Cortex of kidney (tissue), 1 donor: ENCODE data around the gene MARK3.
"Not testable (repeated sequence)": the region's sequence is repeated elsewhere in the genome, so short reads cannot be mapped to it uniquely, and the experiment has no call there.

Experiments used
- DNase-seq: peaks from one replicate; lab custom pipeline; 2025; lab: John Stamatoyannopoulos, UW

Gene MARK3

DNA sequence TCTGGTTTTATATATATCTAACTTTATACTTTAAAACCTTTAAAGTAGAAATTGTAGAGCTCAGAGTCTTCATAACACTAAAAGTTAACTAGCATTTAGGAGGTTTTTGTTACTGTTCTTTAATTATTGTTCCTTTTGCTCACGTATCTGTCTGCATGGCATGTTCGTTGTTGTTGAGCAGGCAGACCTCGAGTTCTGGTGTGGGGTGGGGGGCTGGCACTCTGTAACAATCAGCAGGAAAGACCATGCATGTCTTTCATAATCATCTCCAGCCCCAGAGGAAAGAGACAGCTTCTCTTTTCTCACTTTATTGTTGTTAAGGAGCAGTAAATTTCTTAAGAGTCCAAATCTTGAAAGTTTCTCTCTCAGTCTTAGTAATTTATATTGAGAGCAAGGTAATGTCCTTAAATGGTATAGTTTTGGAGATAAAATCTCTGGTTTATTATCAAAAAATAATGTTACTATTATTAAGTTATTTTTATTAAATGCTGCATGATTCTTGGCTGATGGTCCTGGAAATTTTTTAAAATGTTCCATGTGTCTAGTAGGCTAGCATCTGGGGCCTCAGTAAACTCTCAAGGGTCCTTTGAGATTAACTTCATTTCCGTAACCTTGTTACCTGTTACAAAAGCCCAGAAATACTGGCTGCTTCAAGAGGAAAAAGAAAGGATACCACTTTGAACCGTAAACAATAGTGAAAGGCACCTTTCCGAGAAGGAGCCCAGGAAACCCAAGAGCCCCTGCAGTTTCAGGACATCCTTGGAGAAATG, 107.1 kb downstream of the MARK3 start:
- no peak for DNase-seq

DNA sequence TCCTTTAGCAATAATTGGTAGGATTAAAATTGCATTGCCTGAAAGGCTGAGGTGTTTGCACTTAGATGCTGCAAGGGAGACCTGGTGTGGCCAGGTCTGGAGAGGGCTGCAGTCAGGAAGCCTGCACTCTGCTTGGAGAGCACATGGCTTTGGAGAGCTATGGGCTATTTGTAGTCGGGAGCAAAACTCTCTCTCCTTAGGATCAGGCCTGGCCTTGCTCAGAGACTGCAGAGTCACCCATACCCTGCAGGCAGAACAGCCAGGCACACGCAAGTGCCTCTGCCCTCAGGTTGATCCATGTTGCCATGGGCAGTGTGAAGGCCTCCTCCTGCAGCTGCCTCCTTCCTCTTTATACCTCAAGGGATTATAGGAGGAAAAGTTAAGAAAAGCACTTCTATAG, 110.6 kb downstream of the MARK3 start:
- no peak for DNase-seq

DNA sequence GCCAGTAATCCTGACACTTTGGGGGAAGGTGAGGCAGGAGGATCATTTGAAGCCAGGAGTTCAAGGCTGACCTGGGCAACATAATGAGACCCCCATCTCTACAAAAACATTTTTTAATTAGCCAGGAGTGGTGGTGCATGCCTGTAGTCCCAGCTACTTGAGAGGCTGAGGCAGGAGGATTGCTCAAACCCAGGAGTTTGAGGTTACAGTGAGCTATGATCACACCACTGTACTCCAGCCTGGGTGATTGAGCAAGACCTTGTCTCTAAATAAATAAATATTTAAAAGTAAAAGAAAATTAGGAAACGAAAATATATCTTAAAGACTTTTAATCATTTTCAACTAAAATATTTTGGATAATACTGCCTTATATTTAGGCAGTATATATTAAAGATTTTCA, 111.6 kb downstream of the MARK3 start:
- no peak for DNase-seq

DNA sequence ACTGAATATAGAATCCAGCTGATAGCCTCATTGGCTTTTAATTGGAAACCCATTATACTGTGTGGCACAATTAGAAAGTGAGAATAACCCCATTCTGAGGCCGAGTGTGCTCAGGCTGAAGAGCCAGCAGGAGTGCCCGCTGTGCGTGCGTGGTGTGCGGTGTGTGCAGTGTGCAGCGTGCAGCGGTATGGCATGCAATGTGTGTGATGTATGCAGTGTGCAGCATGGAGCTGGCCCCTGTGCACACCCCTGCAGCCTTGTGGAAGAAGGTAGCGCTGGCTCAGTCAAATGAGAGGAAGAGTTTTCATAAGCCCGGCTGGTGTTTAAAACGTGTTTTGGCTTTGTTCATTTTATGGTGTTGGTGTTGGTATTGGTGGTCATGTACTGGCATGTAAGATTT, 114.5 kb downstream of the MARK3 start:
- DNase-seq, result no peak

DNA sequence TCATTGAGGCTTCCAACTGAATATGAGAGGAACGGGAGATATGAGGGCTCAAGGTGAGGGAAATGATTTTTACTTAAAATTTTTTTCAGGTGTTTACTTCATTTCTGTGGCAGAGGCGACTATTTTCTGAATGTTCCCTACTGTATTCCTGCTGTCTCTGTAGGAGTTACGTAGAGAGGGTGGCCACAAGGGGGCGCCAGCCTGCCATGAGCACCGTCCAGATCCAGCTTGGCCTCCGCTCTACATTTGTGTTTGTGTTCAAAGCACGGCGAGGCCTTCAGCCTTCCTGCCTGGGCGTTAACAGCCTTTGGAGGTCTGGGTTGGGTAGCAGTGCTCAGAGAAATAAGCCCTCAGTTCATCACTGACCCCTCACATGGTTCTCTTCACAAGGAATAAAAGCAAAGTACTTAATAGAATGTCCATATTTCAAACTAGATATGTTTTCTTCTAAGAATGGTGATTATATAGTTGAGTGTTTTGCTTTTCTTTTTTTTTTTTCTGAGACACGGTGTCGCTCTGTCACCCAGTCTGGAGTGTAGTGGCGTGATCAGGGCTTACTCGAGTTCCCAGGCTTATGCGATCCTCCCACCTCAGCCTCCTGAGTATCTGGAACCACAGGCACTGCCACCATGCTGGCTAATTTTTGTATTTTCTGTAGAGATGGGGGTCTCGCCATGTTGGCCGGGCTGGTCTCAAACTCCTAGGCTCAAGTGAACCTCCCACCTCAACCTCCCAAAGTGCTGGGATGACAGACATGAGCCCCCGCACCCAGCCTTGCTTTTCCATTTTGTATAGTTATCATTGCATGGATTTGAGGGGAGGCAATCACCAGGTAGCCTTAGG, 115.2 kb downstream of the MARK3 start:
- DNase-seq, result no peak

DNA sequence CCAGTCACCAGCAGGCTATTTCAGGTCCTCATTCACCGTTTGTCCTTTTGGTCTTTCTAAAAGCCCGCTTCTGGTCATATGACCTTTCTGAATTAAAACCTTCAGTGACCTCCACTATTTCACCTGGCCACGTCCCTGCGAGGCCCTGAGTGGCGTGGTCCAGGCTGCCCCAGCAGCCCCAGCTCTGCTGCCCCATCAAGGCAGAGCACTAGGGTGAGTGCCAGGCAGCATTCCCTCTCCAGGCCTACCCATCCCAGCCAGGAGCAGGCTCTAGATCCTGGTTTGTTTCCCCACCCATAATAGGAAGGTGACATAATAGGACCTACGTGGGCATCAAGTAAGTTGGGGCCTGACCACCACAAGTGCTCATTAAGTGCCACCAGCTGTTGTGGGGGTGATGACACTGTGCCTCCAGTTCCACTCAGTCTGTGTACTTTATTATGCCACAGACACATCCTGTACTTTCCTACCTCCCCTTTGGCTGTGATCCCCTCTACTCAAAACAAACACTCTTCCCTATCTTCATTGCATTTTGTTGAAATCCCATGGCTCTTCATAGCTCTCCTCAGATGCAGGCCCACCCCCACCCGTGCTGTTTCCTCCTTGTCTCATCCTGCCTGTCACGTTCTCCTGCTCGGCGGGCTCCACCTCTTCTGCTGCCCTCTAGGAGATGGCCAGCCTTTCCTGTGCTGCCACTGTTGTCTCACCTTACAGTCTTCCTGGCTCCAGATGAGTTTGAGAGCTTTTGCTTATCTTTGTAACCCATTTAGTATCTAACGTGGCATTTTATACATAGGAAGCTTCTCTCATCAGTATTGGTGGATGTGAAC, 116.0 kb downstream of the MARK3 start:
- DNase-seq, result no peak

DNA sequence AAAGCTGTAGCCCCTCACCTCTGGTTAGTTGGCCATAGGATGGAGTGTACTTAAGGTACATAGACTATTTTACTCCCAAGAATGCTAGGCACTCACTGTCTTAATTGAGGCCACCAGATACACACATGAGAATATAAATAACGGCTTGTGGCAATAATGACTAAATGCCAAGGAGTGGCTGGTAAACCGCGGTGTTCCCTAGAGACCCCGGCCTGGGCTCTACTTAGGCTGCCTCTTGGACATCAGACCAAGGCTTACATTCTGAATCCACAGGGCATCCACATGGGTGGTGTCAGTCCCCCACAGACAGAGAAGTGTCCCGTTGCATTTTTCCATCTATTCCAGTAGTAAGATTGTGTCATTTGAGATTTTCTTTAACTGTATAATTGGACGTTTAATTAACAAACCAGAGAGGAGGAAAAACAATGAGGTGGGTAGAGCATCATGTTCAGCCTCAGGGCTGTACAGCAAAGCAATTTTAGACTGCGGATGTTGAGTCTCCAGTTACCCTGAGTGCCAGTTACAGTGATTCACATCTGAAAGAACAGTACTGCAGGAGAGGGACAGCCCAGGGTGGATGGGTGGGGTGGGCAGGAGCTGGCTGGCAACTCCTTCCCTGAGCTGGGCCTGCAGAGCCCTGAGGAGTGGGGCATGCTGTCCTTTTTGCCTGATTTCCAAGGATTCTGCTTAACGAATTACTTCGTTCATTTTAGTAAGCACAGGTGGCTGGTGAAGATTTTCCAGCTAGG, 116.9 kb downstream of the MARK3 start:
- no peak for DNase-seq

DNA sequence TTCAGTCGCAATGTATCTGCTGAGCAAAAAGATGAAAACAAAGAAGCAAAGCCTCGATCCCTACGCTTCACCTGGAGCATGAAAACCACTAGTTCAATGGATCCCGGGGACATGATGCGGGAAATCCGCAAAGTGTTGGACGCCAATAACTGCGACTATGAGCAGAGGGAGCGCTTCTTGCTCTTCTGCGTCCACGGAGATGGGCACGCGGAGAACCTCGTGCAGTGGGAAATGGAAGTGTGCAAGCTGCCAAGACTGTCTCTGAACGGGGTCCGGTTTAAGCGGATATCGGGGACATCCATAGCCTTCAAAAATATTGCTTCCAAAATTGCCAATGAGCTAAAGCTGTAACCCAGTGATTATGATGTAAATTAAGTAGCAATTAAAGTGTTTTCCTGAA, 117.7 kb downstream of the MARK3 start:
- DNase-seq, result no peak

DNA sequence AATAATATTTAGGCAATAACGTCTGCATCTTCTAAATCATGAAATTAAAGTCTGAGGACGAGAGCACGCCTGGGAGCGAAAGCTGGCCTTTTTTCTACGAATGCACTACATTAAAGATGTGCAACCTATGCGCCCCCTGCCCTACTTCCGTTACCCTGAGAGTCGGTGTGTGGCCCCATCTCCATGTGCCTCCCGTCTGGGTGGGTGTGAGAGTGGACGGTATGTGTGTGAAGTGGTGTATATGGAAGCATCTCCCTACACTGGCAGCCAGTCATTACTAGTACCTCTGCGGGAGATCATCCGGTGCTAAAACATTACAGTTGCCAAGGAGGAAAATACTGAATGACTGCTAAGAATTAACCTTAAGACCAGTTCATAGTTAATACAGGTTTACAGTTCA, 118.1 kb downstream of the MARK3 start:
- no peak for DNase-seq

DNA sequence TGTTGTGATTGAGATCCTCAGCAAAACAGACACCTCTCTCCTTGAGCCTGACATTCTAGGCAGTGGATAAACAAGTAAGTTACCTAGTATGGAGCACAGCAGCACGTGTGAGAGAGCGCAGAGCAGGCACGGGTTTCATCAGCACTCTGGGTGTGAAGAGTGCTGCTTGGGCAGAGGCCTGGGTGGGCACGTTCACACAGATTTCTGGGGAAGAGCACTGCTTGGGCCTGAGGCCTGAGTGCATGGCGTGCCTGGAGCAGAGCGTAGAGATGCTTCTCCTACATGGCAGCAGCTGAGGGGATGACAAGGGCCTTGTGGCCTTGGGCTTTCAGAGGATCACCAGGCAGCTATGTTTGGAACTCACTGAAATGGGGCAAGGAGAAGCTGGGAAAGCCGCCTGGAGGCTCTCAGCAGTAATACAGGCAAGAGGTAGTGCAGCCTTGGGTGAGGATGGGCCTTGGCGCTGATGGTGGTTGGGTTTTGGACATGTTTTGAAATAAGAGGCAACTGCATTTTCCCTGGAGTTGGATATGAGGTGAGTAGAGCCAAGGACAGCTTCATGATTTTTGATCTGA, 119.9 kb downstream of the MARK3 start:
- DNase-seq, result no peak

DNA sequence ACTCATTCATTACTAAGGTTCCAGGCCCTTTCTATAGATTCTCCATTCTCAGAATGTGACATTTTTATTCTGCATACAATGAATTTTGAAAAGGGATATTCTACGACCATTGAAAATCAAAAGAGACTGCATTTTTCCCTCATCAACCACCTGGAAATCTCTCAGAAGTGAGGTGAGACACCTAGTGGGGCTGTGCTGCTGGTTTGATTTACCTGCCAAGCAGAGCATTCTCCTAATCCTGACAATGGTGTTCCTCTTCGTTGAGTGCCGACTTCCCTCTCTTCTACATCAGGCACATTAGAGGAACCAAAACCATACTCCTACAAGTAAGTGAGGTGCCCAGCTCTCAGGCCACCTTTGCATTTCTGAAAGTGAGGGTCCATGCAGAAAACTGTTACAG, 122.5 kb downstream of the MARK3 start:
- DNase-seq, result no peak

DNA sequence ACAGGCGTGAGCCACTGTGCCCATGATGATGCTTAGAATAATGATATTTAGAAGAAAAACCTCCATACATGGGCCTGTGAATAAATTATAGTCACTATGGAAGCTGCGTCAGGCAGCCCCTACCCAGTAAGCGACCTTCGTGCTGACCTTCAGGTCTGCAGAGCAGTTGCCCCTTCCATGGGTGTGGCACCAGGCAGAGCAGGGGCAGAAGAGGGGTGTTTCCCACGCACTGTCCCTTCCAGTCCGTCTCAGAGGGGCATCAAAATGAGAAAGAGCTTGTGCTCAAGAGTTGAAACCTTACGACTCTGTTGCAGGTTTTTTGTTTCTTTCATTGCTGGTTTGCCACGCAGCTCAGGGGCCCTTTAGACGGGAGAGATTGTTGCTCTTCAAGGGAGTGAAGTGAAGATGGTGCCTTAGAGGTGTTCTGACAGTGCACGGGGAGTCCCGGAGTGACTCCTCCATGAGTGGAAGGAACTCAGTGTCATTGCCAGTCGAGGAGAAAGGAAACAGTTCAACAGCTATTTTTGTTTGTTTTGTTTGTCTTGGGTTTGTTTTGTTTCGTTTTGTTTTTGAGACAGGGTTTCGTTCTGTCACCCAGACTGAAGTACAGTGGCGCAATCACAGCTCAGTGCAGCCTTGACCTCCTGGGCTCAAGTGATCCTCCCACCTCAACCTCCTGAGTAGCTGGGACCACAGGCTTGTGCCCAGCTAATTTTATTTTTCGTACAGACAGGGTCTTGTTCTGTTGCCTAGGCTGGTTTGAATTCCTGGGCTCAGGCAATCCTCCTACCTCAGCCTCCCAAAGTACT, 123.5 kb downstream of the MARK3 start:
- no peak for DNase-seq

DNA sequence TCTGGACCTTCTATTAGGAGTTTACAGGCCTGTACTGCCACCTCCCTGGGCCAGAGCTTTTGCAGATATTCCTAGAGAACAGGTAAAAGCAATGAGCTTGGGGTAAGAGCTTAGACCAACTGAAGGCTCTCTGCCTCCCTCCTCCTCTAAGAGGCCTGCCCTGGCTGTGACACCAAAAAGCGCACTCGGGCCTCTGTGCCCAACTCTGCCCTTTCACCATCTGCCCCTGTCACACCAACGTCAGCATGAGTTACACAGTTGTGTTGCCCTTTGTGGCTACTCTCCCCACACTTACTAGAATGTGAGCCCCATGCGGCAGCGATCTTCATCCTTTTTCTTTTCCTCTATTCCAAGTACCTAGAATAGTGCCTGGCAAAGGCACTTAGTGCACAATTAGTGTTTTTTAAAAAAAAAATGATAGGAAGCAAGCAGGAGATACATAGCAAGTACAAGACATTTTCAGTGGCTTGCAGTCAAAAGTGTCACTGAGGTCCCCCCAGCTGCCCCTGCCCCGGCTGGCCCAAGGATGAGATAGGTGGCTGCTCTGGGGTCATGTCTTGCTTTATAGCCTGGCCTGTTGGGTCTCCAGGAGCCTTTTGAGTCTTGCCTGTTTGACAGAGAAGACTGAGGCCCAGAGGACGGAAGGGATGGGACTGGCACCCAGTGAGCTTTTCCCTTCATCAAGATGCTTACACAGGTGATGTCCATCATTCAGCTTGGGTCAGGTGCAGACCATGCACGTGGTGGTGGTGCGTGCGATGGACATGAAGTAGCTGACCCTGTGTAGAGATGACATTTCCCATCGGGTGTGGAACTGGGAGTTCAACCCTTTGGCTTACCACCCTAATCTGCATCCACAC, 124.9 kb downstream of the MARK3 start:
- DNase-seq, result no peak

DNA sequence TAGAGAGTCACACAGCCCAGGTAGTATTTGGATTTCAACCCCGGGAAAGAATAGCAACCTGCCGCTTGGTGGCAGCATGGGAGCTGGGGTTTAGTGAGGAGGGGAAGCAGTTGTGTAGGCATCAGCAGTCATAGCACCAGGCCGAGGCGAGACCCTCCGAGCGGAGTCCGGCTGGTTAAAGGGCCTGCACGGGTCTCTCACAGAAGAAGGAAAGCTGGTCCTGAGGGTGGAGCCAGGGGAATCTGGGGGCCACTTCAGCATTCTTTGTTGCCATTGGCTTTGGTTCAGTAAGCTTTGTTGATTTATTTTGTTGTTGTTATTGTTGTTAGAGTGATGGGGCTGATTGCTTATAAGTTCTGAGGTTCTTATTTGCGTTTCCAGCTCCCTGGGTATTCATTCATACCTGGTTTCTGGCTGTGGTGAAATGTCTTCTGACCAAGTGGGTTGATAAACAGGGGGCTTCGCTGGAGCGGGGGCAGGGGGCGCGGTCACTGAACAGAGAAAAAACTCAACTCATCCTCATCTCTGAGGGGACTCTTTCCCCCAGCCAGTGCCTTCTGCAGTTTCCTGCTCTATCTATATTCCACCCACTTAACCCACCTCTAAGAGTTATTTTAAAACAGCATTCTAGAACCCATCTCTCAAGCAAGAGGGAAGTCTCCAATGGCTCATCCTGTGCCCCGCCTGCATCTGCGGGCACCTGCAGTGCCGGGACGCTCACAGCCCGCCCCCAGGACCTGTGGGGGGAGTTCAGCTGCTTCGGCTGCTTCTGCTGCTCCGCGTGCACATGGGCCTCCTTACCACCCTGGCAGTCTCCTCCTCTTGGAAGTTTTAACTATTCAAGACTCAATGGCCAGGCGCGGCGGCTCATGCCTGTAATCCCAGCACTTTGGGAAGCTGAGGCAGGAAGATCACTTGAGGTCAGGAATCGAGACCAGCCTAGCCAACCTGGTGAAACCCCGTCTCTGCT, 125.8 kb downstream of the MARK3 start:
- no peak for DNase-seq

DNA sequence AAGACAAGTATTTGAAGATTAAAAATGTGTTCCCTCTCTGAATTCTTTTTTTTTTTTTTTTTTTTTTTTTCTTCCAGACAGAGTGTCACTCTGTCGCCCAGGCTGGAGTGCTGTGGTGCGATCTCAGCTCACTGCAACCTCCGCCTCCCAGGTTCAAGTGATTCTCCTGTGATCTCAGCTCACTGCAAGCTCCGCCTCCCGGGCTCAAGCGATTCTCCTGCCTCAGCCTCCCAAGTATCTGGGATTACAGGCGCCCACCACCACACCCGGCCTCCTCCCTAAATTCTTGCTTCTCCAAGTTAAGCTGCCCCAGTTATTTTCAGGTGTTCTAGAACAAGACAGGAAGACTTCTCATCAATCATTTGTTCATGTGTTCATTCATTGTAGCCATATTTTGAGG, 127.0 kb downstream of the MARK3 start:
- DNase-seq, result not testable (repeated sequence)

DNA sequence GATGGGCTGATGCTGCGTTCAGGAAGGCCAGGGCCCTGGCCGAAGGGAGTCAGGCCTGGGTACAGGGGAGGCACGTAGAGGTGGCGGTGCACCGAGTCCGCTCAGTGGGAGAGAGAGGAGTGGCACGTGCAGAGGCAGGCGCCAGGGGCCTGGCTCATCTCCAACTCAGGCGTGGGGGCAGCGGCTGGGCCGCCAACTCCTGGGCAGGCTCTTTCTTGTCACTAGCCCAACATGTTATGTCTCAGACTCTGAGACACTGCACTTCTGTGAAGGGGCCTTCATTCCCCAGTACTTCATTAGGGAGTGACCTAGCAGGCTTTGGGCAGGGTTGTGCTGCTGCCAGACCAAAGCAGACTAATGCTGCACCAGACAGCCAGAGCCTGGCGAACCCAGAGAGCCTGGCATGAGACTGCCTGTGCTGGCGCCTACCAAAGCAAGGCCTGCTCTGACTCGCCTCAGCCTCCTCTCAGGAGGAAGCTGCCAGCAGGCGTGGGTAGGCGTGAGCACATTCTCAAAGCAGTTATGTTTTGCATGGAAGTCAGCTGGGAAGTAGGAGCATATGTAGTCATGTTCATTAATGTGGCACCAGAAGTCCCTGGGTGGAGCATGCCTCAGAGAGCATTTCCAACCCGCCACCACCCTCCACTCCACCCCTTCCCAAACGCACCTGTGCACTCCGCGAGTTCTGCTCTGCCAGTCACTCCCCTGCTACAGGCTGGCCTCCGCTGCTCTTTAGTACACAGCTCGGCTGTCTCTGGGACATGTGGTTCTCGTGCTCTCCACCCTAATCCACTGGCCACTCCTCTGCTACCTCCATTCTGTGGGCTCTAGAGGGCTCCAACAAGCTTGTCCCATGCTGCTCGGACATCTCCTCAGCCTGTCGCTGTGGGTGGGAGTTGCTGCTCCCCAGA, 127.7 kb downstream of the MARK3 start:
- no peak for DNase-seq
